HepG2 (cell line): Measurements from ENCODE around the gene MAFB.

ENCODE experiments used
- FOXA3 ChIP-seq: IDR thresholded peaks from 2 replicates; pipeline ENCODE4 v1.6.1; 2016; ENCODE audit warnings: missing genetic modification reagents, missing compliant biosample characterization
- FOXO1 ChIP-seq: sonication (generic); formaldehyde crosslinking; IDR thresholded peaks from 2 replicates; pipeline ENCODE4 v1.4.0; 2020; ENCODE audit warnings: missing genetic modification reagents
- PHF5A ChIP-seq: IDR thresholded peaks from one replicate; pipeline ENCODE4 v1.6.1; 2018; ENCODE audit warnings: low read depth, missing genetic modification reagents; ENCODE audit not compliant: unreplicated experiment
- TF ChIP-seq, protein P1 (sequence below): sonication (generic); formaldehyde crosslinking; IDR thresholded peaks from 2 replicates; pipeline ENCODE4 v1.5.0; 2020; ENCODE audit warnings: mild to moderate bottlenecking, missing genetic modification reagents, moderate library complexity
- TF ChIP-seq, protein P2 (sequence below): sonication (generic); formaldehyde crosslinking; IDR thresholded peaks from 2 replicates; pipeline ENCODE4 v1.4.0; 2020; ENCODE audit warnings: missing genetic modification reagents

DNA sequence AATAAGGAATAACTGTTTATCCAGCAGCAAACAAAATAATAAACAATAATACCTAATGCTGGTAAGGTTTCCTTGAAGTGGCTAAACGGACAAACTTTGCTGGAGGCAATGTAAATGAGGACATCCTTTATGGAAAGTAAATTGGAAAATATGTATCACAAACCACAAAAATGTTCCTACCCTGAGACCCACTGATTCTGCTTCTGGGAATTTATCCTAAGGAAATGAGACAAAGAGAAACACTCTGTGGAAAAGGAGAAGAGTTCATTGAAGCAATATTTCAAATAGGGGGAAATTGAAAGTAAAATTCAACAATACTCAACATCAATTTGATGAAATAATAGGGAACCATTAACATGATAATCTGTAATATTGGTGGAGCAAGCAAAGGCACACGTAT lies 37.9 kb downstream of the MAFB start:
- TF ChIP-seq FOXA3 (CRISPR knock-in tag) = no peak
- TF ChIP-seq, protein P1, sequence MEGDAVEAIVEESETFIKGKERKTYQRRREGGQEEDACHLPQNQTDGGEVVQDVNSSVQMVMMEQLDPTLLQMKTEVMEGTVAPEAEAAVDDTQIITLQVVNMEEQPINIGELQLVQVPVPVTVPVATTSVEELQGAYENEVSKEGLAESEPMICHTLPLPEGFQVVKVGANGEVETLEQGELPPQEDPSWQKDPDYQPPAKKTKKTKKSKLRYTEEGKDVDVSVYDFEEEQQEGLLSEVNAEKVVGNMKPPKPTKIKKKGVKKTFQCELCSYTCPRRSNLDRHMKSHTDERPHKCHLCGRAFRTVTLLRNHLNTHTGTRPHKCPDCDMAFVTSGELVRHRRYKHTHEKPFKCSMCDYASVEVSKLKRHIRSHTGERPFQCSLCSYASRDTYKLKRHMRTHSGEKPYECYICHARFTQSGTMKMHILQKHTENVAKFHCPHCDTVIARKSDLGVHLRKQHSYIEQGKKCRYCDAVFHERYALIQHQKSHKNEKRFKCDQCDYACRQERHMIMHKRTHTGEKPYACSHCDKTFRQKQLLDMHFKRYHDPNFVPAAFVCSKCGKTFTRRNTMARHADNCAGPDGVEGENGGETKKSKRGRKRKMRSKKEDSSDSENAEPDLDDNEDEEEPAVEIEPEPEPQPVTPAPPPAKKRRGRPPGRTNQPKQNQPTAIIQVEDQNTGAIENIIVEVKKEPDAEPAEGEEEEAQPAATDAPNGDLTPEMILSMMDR (CRISPR knock-in tag) = no peak
- TF ChIP-seq, protein P2, sequence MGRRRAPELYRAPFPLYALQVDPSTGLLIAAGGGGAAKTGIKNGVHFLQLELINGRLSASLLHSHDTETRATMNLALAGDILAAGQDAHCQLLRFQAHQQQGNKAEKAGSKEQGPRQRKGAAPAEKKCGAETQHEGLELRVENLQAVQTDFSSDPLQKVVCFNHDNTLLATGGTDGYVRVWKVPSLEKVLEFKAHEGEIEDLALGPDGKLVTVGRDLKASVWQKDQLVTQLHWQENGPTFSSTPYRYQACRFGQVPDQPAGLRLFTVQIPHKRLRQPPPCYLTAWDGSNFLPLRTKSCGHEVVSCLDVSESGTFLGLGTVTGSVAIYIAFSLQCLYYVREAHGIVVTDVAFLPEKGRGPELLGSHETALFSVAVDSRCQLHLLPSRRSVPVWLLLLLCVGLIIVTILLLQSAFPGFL (CRISPR knock-in tag) = no peak
- TF ChIP-seq PHF5A (CRISPR knock-in tag) = no peak
- TF ChIP-seq FOXO1 (CRISPR knock-in tag) = no peak
